Measurements from ENCODE around the gene GNS.

DNA sequence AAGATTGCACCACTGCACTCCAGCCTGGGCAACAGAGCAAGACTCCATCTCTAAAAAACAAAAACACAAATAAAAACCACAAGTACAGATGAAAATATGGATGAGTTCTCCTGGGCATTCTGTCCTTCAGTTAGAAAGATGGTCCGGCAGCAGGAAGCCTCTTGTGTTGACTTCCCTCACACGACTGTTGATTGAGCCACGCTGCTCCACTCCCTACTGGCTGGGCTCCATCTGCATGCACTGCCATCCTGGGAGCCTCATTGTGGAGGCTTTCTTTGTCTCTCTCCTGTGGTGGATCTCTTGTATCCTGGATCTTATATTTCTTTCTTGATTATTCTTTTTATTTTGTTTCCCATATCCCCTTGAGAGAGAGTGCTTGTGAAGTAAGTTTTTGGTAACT, 34.4 kb upstream of the GNS start:
- no peak for TF ChIP-seq POLR2A (IDR thresholded peaks at IDR 0.05)
- TF ChIP-seq, protein P1, sequence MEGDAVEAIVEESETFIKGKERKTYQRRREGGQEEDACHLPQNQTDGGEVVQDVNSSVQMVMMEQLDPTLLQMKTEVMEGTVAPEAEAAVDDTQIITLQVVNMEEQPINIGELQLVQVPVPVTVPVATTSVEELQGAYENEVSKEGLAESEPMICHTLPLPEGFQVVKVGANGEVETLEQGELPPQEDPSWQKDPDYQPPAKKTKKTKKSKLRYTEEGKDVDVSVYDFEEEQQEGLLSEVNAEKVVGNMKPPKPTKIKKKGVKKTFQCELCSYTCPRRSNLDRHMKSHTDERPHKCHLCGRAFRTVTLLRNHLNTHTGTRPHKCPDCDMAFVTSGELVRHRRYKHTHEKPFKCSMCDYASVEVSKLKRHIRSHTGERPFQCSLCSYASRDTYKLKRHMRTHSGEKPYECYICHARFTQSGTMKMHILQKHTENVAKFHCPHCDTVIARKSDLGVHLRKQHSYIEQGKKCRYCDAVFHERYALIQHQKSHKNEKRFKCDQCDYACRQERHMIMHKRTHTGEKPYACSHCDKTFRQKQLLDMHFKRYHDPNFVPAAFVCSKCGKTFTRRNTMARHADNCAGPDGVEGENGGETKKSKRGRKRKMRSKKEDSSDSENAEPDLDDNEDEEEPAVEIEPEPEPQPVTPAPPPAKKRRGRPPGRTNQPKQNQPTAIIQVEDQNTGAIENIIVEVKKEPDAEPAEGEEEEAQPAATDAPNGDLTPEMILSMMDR (IDR thresholded peaks at IDR 0.05), result no peak

Measured in testis (tissue), 2 donors.